IPS DF 6.9 (cell line): ENCODE results near the gene SLC6A6.

Source experiments
- DNase-seq: peaks from one replicate; pipeline ENCODE4 v3.0.0-alpha.2; 2013; ENCODE audit warnings: low read depth, low spot score
- H3K27ac ChIP-seq: one replicate; pipeline ENCODE4 v1.5.1; 2013; ENCODE audit warnings: low read length, control low read depth
- H3K27me3 ChIP-seq: 2 replicates; pipeline ENCODE4 v1.6.1; 2013; ENCODE audit warnings: mild to moderate bottlenecking, low read length; ENCODE audit not compliant: control insufficient read depth, insufficient read depth
- H3K36me3 ChIP-seq: 2 replicates; pipeline ENCODE4 v1.6.1; 2013; ENCODE audit warnings: low read length; ENCODE audit not compliant: control insufficient read depth, insufficient read depth
- H3K4me1 ChIP-seq: 2 replicates; pipeline ENCODE4 v1.6.1; 2013; ENCODE audit warnings: low read length; ENCODE audit not compliant: control insufficient read depth, insufficient read depth
- H3K4me3 ChIP-seq: 2 replicates; pipeline ENCODE4 v1.5.1; 2013; ENCODE audit warnings: mild to moderate bottlenecking, low read length
- H3K9me3 ChIP-seq: 2 replicates; pipeline ENCODE4 v1.6.1; 2013; ENCODE audit warnings: low read length, inconsistent platforms; ENCODE audit not compliant: control insufficient read depth, insufficient read depth
- WGBS: extraction: QIAGEN DNeasy Blood & Tissue Kit; methylation state at CpG from one replicate; pipeline ENCODE4 v1.1.7; 2013; ENCODE audit warnings: mixed read lengths, missing lambda C conversion rate; ENCODE audit not compliant: insufficient read length, insufficient coverage; 5-methylcytosine and 5-hydroxymethylcytosine counted together

The SLC6A6 gene

GRCh38 chr3:14487821-14488220 is 85.4 kb downstream of the SLC6A6 start:
- DNase-seq = no peak
- no CpG with 5 or more reads among the region's 7 CpGs for WGBS
- Histone ChIP-seq H3K4me1 (no peaks in the 10 kb centered on the region), H3K9me3 (no peaks in the 10 kb centered on the region), H3K27me3 (no peaks in the 10 kb centered on the region), H3K27ac (no peak overlapping the region), H3K36me3 (peaks cover 13% of the 10 kb centered on the region; the same call in 1 of the 2 replicates), H3K4me3 (no peak overlapping the region)

- WGBS = no CpG with 5 or more reads among the region's 7 CpGs
These were observed 86.1 kb downstream of the SLC6A6 start for GRCh38 chr3:14488286-14489041.

GRCh38 chr3:14489641-14490040 is 87.2 kb downstream of the SLC6A6 start:
- no peak overlapping the region for H3K27ac ChIP-seq
- H3K4me1 ChIP-seq = no peaks in the 10 kb centered on the region
- H3K36me3 ChIP-seq = peaks cover 8% of the 10 kb centered on the region; the same call in 1 of the 2 replicates
- no peak overlapping the region for H3K4me3 ChIP-seq
- H3K27me3 ChIP-seq = no peaks in the 10 kb centered on the region
- H3K9me3 ChIP-seq = no peaks in the 10 kb centered on the region
- DNase-seq = no peak
- no CpG with 5 or more reads among the region's 7 CpGs for WGBS

More at GRCh38 chr3:14488286-14489041, 86.1 kb downstream of the SLC6A6 start:
- Histone ChIP-seq H3K27me3 (no peaks in the 10 kb centered on the region), H3K36me3 (peaks cover 11% of the 10 kb centered on the region; the same call in 1 of the 2 replicates), H3K4me1 (no peaks in the 10 kb centered on the region), H3K27ac (no peak overlapping the region), H3K4me3 (no peak overlapping the region), H3K9me3 (no peaks in the 10 kb centered on the region)
- DNase-seq = no peak

- Histone ChIP-seq H3K4me3 (no peak overlapping the region), H3K27me3 (no peaks in the 10 kb centered on the region), H3K36me3 (0 out of 2 replicates have a peak, but pooled peaks cover 7% of the 10 kb centered on the region), H3K4me1 (no peaks in the 10 kb centered on the region), H3K27ac (no peak overlapping the region), H3K9me3 (no peaks in the 10 kb centered on the region)
- DNase-seq = no peak
- WGBS = no CpG with 5 or more reads among the region's 4 CpGs
These were observed 87.8 kb downstream of the SLC6A6 start for GRCh38 chr3:14490255-14490654.

GRCh38 chr3:14490831-14491230 is 88.4 kb downstream of the SLC6A6 start:
- Histone ChIP-seq H3K27ac (no peak overlapping the region), H3K36me3 (0 out of 2 replicates have a peak, but pooled peaks cover 2% of the 10 kb centered on the region), H3K4me1 (no peaks in the 10 kb centered on the region), H3K9me3 (no peaks in the 10 kb centered on the region), H3K27me3 (no peaks in the 10 kb centered on the region), H3K4me3 (no peak overlapping the region)
- no CpG with 5 or more reads among the region's 2 CpGs for WGBS
- no peak for DNase-seq

GRCh38 chr3:14491396-14492190 is 89.2 kb downstream of the SLC6A6 start:
- WGBS = no CpG with 5 or more reads among the region's 17 CpGs
- H3K4me3 ChIP-seq = no peak overlapping the region
- H3K27me3 ChIP-seq = no peaks in the 10 kb centered on the region
- no peaks in the 10 kb centered on the region for H3K36me3 ChIP-seq
- no peak overlapping the region for H3K27ac ChIP-seq
- DNase-seq = no peak
- no peaks in the 10 kb centered on the region for H3K4me1 ChIP-seq
- H3K9me3 ChIP-seq = no peaks in the 10 kb centered on the region

- WGBS = no CpG with 5 or more reads among the region's 31 CpGs
- H3K9me3 ChIP-seq = no peaks in the 10 kb centered on the region
- H3K36me3 ChIP-seq = no peaks in the 10 kb centered on the region
- no peak for DNase-seq
- no peak overlapping the region for H3K27ac ChIP-seq
- no peaks in the 10 kb centered on the region for H3K27me3 ChIP-seq
- H3K4me3 ChIP-seq = no peak overlapping the region
- no peaks in the 10 kb centered on the region for H3K4me1 ChIP-seq
These were observed 90.8 kb downstream of the SLC6A6 start for GRCh38 chr3:14492948-14493881.

- no peaks in the 10 kb centered on the region for H3K4me1 ChIP-seq
- no peaks in the 10 kb centered on the region for H3K27me3 ChIP-seq
- no CpG with 5 or more reads among the region's 17 CpGs for WGBS
These were observed 92.0 kb downstream of the SLC6A6 start for GRCh38 chr3:14494279-14494972.

GRCh38 chr3:14494973-14495300 is 92.5 kb downstream of the SLC6A6 start:
- no peaks in the 10 kb centered on the region for H3K27me3 ChIP-seq
- H3K9me3 ChIP-seq = no peaks in the 10 kb centered on the region
- no peak overlapping the region for H3K4me3 ChIP-seq
- WGBS = no CpG with 5 or more reads among the region's 5 CpGs
- H3K4me1 ChIP-seq = no peaks in the 10 kb centered on the region
- H3K27ac ChIP-seq = no peak overlapping the region
- no peak for DNase-seq
- H3K36me3 ChIP-seq = no peaks in the 10 kb centered on the region

More at GRCh38 chr3:14494279-14494972, 92.0 kb downstream of the SLC6A6 start:
- Histone ChIP-seq H3K27ac (no peak overlapping the region), H3K36me3 (no peaks in the 10 kb centered on the region), H3K4me3 (no peak overlapping the region), H3K9me3 (no peaks in the 10 kb centered on the region)
- no peak for DNase-seq
